ENCODE results near the gene MICALL1. TPM values are rescaled to one million over a fixed set of nuclear protein-coding genes. Genes with fewer than 3 reads are reported as not detected.

Gene MICALL1
- total RNA-seq (27.4 and 34.9 TPM in 2 replicates), polyA plus RNA-seq (10.2 and 13.6 TPM in 2 replicates)

DNA sequence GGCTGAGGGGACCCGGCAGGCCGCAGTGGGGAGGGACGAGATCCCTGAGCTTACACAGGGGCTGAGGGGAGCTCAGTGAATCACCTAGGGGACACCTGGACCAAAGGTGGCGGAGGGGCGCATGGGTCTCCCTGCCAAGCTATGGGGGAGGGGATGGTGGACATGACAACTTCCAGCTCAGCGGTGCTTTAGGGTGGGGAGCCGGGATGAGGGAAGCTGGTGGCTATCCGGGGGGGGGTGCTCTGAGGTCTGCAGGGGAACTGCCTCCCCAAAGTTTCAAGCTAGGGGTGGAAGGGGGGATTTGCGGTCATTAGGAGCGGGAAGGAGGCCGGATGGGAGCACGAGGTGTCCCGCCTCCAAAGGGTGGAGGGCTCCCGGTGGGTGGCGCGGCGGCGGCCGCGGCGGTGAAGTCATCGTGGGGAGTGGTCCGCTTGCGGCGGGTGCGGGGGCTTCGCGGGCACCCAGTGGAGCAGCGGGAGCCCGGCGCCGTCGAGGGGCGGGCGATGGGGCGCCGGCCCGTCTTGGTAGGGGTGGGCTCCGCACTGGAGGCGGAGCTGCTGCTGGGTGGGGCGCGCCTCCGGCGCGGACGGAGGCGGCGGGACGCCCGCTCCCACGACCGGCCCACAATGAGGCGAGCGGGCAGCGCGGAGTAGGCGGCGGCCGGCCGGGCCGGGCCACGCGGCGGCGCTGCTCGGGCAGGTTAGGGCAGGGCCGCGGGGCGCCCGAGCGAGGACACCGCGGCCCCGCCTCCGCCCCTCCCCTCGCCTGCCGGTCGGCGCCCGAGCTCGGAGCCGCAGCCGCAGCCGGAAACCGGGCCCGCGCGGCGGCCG, at the start of gene MICALL1:
MICALL1 (plus strand) TSS at position 764 of the 830 bp plus-strand sequence. CDS start 126 bp downstream, outside the sequence.
- DNase-seq (ENCODE audit: low read depth in 1 of 2, low spot score in 1 of 2) = peak; percentile 83 to 89
- peak within 1 kb of the TSS; percentile 74 for H3K4me3 ChIP-seq
- no peak within 1 kb of the TSS for H3K27ac ChIP-seq
- H3K36me3 ChIP-seq = no peaks in the 10 kb centered on the region
- TF ChIP-seq, protein P1, sequence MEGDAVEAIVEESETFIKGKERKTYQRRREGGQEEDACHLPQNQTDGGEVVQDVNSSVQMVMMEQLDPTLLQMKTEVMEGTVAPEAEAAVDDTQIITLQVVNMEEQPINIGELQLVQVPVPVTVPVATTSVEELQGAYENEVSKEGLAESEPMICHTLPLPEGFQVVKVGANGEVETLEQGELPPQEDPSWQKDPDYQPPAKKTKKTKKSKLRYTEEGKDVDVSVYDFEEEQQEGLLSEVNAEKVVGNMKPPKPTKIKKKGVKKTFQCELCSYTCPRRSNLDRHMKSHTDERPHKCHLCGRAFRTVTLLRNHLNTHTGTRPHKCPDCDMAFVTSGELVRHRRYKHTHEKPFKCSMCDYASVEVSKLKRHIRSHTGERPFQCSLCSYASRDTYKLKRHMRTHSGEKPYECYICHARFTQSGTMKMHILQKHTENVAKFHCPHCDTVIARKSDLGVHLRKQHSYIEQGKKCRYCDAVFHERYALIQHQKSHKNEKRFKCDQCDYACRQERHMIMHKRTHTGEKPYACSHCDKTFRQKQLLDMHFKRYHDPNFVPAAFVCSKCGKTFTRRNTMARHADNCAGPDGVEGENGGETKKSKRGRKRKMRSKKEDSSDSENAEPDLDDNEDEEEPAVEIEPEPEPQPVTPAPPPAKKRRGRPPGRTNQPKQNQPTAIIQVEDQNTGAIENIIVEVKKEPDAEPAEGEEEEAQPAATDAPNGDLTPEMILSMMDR (IDR thresholded peaks at IDR 0.05; ENCODE audit: low read depth, low read length) = no peak
- no peaks in the 10 kb centered on the region for H3K9me3 ChIP-seq (ENCODE audit: low read depth)
- no peaks in the 10 kb centered on the region for H3K27me3 ChIP-seq
- peaks cover 12% of the 10 kb centered on the region for H3K4me1 ChIP-seq (ENCODE audit: low read depth)

DNA sequence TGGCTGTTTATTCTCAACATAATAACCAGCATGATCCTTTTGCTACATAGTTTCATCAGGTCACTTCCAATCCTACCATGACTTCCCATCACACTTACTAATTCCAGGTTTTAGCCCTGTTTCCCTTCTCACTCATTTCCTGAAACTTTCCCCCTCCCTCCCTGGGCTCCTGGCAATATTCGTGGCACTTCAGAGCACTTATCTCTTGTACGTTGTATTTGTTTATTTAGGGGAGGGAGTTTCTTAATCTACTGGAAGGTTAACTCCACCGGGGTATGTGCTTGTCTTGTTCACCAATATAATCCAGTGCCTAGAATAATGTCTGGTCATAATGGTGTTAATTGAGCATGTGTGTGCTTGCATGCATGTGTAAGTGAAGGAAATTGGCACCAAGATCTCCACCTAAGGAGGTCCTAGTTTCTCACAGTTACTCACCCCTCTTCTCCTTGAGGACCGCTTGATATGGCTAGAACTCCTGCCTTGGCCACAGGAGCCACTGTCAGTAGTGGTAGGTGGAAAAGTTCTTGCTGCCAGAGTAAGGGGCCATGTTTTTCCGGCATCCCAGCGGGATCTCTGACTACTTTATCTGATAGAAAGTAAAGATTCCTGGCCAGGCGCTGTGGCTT, 45.2 kb upstream of the MICALL1 start:
- TF ChIP-seq, protein P1 (IDR thresholded peaks at IDR 0.05; ENCODE audit: low read depth, low read length) = no peak
- H3K4me1 ChIP-seq (ENCODE audit: low read depth) = peaks cover 9% of the 10 kb centered on the region
- H3K9me3 ChIP-seq (ENCODE audit: low read depth) = no peaks in the 10 kb centered on the region
- H3K27ac ChIP-seq = no peak overlapping the region
- H3K4me3 ChIP-seq = no peak overlapping the region
- peaks cover 55% of the 10 kb centered on the region for H3K36me3 ChIP-seq
- H3K27me3 ChIP-seq = no peaks in the 10 kb centered on the region
- peak in 1 of 2 donors; percentile 6 for DNase-seq (ENCODE audit: low read depth in 1 of 2, low spot score in 1 of 2)

- Histone ChIP-seq H3K36me3 (peaks cover 54% of the 10 kb centered on the region), H3K27ac (peak overlapping the region; percentile 89), H3K4me1 (ENCODE audit: low read depth) (peaks cover 9% of the 10 kb centered on the region), H3K9me3 (ENCODE audit: low read depth) (no peaks in the 10 kb centered on the region), H3K4me3 (no peak overlapping the region), H3K27me3 (no peaks in the 10 kb centered on the region)
- TF ChIP-seq, protein P1 (IDR thresholded peaks at IDR 0.05; ENCODE audit: low read depth, low read length) = no peak
- no peak for DNase-seq (ENCODE audit: low read depth in 1 of 2, low spot score in 1 of 2)
Observed at GRCh38 chr22:37862570-37863325, 43.3 kb upstream of the MICALL1 start.

GRCh38 chr22:37865510-37865909, 40.6 kb upstream of the MICALL1 start:
- Histone ChIP-seq H3K4me3 (no peak overlapping the region), H3K27me3 (no peaks in the 10 kb centered on the region), H3K9me3 (ENCODE audit: low read depth) (no peaks in the 10 kb centered on the region), H3K4me1 (ENCODE audit: low read depth) (peaks cover 9% of the 10 kb centered on the region), H3K27ac (no peak overlapping the region), H3K36me3 (peaks cover 57% of the 10 kb centered on the region)
- DNase-seq (ENCODE audit: low read depth in 1 of 2, low spot score in 1 of 2) = no peak
- TF ChIP-seq, protein P1 (IDR thresholded peaks at IDR 0.05; ENCODE audit: low read depth, low read length) = no peak

GRCh38 chr22:37870273-37870672, 35.8 kb upstream of the MICALL1 start:
- H3K4me1 ChIP-seq (ENCODE audit: low read depth) = no peaks in the 10 kb centered on the region
- TF ChIP-seq, protein P1 (IDR thresholded peaks at IDR 0.05; ENCODE audit: low read depth, low read length) = no peak
- no peak overlapping the region for H3K27ac ChIP-seq
- no peak for DNase-seq (ENCODE audit: low read depth in 1 of 2, low spot score in 1 of 2)
- H3K36me3 ChIP-seq = peaks cover 75% of the 10 kb centered on the region
- H3K9me3 ChIP-seq (ENCODE audit: low read depth) = no peaks in the 10 kb centered on the region
- H3K4me3 ChIP-seq = no peak overlapping the region
- H3K27me3 ChIP-seq = no peaks in the 10 kb centered on the region

Measured in cardiac muscle cell (in vitro differentiated cells and primary cell).